Glomerular endothelial cell (primary cell): Measurements from ENCODE around the gene PDE6A. TPM values are rescaled to one million over a fixed set of nuclear protein-coding genes. Genes with fewer than 3 reads are reported as not detected.

ENCODE experiments used
- DNase-seq: peaks from one replicate; pipeline ENCODE4 v3.0.0-alpha.2; 2011; ENCODE audit warnings: low read depth, low spot score; ENCODE audit errors: extremely low read depth
- total RNA-seq: library from RNA; depleted of rRNA; stranded (reverse); fragments of >200 nt; gene quantifications from 2 replicates; pipeline ENCODE4 v1.2.3, GENCODE V29; 2015

PDE6A gene
- total RNA-seq, 1 donor from 2014 or later = not detected

DNA sequence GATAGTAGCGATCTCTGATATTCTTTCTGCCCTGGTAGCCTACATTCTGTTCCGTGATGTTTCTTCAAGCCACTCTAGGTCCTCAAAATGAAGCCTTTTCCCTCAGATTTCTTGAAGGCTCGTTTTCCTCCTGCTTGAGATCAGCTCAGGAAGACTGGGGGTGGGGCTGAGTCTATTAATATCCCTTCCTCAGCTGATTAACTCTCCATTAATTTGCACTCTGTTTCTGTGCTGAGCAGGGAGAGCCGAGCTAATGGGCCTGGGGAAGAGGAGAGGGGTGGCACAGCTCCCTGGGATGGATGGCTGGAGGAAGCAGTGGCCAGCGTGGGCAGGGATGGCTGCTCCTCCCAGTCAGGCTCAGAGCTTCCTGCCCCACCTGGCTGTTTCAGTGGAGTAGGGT, 121.2 kb downstream of the PDE6A start:
- DNase-seq = no peak

DNA sequence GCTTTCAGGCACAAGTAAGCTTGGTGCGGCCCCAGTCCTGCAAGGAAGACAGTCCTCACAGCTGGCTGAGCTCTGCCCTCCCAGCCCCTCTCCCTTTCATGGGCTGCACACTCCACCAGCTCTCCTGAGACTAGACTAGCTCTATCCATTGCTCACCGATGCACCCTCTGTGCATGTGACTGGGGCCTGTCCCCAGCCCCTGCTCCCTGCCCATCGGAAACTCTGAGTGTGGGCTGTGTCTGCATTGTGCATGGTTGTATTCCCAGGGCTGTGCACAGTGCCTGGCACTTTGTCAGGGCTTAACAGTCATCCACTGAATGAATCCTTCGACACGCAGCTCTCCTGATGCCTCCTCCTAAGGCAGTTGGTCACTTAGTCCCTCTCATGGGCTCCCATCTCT, 122.3 kb downstream of the PDE6A start:
- DNase-seq = no peak

- DNase-seq = no peak
Observed at GRCh38 chr5:149820536-149821510, 123.8 kb downstream of the PDE6A start.

GRCh38 chr5:149820012-149820411, 124.6 kb downstream of the PDE6A start:
- DNase-seq = no peak

GRCh38 chr5:149818116-149818515, 126.5 kb downstream of the PDE6A start:
- no peak for DNase-seq

GRCh38 chr5:149817539-149818060, 127.0 kb downstream of the PDE6A start:
- DNase-seq = no peak

GRCh38 chr5:149816661-149817060, 127.9 kb downstream of the PDE6A start:
- DNase-seq = no peak

DNA sequence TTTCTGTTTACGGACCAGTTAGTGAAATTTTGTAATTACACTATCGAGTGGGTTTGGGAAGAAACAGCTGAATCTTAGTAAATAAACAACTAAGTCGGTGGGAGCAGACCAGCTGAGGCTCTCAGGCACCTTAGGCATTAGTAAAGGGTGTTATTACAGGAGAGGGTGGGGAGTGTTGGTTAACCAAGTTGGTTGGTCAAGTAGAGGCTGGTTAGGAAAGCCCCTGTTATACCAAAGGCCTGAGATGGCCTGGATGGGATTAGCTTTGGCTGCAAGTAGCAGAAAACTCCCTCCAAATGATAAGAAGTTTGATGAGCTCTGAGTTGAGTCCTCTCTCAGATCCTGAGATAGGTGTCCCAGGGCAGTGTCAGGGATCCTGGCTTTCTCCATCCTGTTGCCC, 133.1 kb downstream of the PDE6A start:
- no peak for DNase-seq

GRCh38 chr5:149810856-149811255, 133.7 kb downstream of the PDE6A start:
- DNase-seq = no peak

DNA sequence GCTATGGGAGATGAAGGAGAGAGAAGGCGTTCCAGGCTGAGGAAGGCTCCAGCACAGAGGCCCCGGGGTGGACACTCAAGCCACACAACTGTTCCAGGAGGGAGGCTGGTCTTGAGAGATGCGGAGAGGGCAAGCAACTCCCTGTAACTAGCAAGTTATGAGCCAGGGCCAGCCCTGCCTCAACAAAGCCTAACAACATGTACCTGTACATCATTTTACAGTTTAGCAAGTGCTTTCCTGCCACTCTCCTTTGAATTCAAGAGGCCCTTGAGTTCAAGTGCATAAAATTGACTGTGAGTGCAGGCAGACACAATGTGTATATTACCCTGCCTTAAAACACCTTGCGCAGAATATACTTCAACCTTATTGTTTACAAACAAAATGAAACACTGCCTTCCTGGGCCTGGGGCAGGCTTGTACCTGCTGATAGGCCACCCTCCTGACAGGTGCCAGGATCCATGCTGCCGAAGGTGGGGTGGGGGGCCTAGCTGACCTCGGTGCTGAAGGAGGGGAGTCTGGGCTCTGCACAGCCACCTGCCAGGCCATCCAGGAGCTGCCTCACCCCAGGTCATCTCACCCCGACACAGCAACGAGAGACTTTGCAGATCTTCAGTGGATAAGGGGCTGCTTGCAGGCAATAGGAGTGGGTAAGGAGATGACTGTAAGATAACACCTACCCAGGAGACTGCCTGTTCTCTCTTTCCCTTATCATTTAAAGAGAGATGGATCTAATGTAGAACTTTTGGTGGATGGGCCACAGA, 134.5 kb downstream of the PDE6A start:
- DNase-seq = no peak

DNA sequence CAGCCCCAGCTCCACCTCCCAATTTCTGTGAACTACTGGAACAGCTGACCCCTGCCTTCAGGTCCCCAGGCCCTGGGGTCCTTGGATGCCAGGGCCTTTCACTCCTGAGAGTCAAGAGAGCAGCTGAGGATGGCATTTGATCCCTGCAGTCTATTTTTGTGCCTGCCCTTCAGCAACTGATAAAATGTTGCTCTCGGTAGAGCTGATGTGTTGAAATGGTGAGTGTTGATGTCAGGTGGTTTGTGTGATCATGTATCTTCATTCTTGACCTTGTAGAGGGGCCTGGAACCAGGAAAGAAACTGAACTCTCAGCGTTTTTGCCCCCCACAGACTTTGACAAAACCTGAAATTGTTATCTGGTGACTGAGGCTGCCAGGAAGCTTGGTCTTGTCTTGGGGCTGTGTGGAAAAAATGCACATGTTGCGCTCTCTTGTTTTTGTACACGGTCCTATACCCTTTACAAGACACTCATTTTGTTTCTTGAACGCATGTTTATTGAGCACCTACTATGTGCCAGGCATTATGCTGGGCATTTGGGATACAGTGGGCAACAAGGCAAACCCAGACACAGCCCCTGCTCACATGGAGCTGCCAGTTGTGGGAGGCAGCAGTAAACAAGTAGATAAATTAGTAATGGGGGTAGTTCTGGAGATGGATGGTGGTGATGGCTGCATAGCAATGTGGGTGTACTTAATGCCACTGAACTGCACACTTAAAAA, 136.2 kb downstream of the PDE6A start:
- DNase-seq = no peak

Other genes starting within 250 kb of the PDE6A start
- gene PPARGC1B, start 214.5 kb downstream of the PDE6A start, total RNA-seq = 2.5 and 3.5 TPM in 2 replicates
- gene SLC26A2, start 16.0 kb upstream of the PDE6A start, total RNA-seq = 17.6 and 20.8 TPM in 2 replicates
- gene TIGD6, start 55.9 kb upstream of the PDE6A start, total RNA-seq = 4.1 and 5.4 TPM in 2 replicates
- gene HMGXB3, start 55.9 kb upstream of the PDE6A start, total RNA-seq = 37.2 and 57.3 TPM in 2 replicates
- 0.10 TPM in 1 of 2 replicates, not detected in the other for gene CSF1R, start 141.8 kb upstream of the PDE6A start, total RNA-seq
- gene PDGFRB, start 211.1 kb upstream of the PDE6A start, total RNA-seq = 5.1 and 13.0 TPM in 2 replicates
- gene CDX1, start 222.0 kb upstream of the PDE6A start, total RNA-seq = not detected in 2 replicates
- not detected in 2 replicates for gene SLC6A7, start 245.3 kb upstream of the PDE6A start, total RNA-seq